Muscle layer of duodenum (tissue), 2 donors: Measurements from ENCODE around the gene POLR1B.

ENCODE experiments used
- H3K27ac ChIP-seq: one replicate; pipeline ENCODE4 v1.7.0; 2013; ENCODE audit warnings: mild to moderate bottlenecking, low read length
- H3K27me3 ChIP-seq: one replicate; pipeline ENCODE4 v1.7.0; 2013; ENCODE audit warnings: low read depth, mild to moderate bottlenecking, control low read depth, low read length
- H3K36me3 ChIP-seq, 2 donors: one replicate each; pipeline ENCODE4 v1.7.0; 2013; ENCODE audit warnings: low read length in 2 of 2, control low read depth in 1 of 2, mild to moderate bottlenecking in 1 of 2; ENCODE audit not compliant: insufficient read depth in 2 of 2, control insufficient read depth in 1 of 2
- H3K4me1 ChIP-seq, 2 donors: one replicate each; pipeline ENCODE4 v1.7.0; 2013; ENCODE audit warnings: low read length in 2 of 2, mild to moderate bottlenecking in 2 of 2, control low read depth in 1 of 2, moderate library complexity in 1 of 2; ENCODE audit not compliant: insufficient read depth in 2 of 2, control insufficient read depth in 1 of 2
- H3K4me3 ChIP-seq, 2 donors: one replicate each; pipeline ENCODE4 v1.7.0; 2013; ENCODE audit warnings: low read length in 2 of 2, low read depth in 1 of 2, mild to moderate bottlenecking in 1 of 2
- H3K9me3 ChIP-seq, 2 donors: one replicate each; pipeline ENCODE4 v1.7.0; 2013; ENCODE audit warnings: low read length in 2 of 2, control low read depth in 1 of 2, mild to moderate bottlenecking in 1 of 2; ENCODE audit not compliant: control insufficient read depth in 1 of 2
- donor health status: healthy.

Gene POLR1B

GRCh38 chr2:112621790-112622527 lies 79.7 kb downstream of the POLR1B start:
- no peaks in the 10 kb centered on the region for H3K27me3 ChIP-seq
- H3K27ac ChIP-seq, result no peak overlapping the region
- no peak overlapping the region for H3K4me3 ChIP-seq
- no peaks in the 10 kb centered on the region for H3K36me3 ChIP-seq
- H3K9me3 ChIP-seq, result no peaks in the 10 kb centered on the region
- H3K4me1 ChIP-seq, result peaks cover 0 to 7% of the 10 kb centered on the region in 2 donors

GRCh38 chr2:112622528-112622849 lies 80.2 kb downstream of the POLR1B start:
- Histone ChIP-seq H3K4me1 (peaks cover 0 to 8% of the 10 kb centered on the region in 2 donors), H3K27ac (no peak overlapping the region), H3K4me3 (no peak overlapping the region), H3K36me3 (no peaks in the 10 kb centered on the region), H3K9me3 (no peaks in the 10 kb centered on the region), H3K27me3 (no peaks in the 10 kb centered on the region)

GRCh38 chr2:112623913-112624777 lies 81.9 kb downstream of the POLR1B start:
- Histone ChIP-seq H3K27me3 (no peaks in the 10 kb centered on the region), H3K4me3 (no peak overlapping the region), H3K27ac (no peak overlapping the region), H3K36me3 (no peaks in the 10 kb centered on the region), H3K4me1 (peaks cover 0 to 8% of the 10 kb centered on the region in 2 donors), H3K9me3 (no peaks in the 10 kb centered on the region)

- peaks cover 0 to 8% of the 10 kb centered on the region in 2 donors for H3K4me1 ChIP-seq
- no peaks in the 10 kb centered on the region for H3K27me3 ChIP-seq
- H3K36me3 ChIP-seq, result no peaks in the 10 kb centered on the region
- H3K4me3 ChIP-seq, result no peak overlapping the region
- H3K9me3 ChIP-seq, result no peaks in the 10 kb centered on the region
- H3K27ac ChIP-seq, result no peak overlapping the region
Measured at GRCh38 chr2:112625474-112626114, 83.3 kb downstream of the POLR1B start.

GRCh38 chr2:112626604-112627059 lies 84.4 kb downstream of the POLR1B start:
- Histone ChIP-seq H3K27me3 (no peaks in the 10 kb centered on the region), H3K36me3 (no peaks in the 10 kb centered on the region), H3K9me3 (no peaks in the 10 kb centered on the region), H3K27ac (peak overlapping the region; percentile 76), H3K4me1 (peaks cover 0 to 16% of the 10 kb centered on the region in 2 donors), H3K4me3 (peak overlapping the region; percentile 28 to 58)
